Measurements from ENCODE around the gene PMP22.

PMP22 gene

GRCh38 chr17:15273141-15273793 lies 8.1 kb upstream of the PMP22 start:
- DNase-seq: no peak

DNA sequence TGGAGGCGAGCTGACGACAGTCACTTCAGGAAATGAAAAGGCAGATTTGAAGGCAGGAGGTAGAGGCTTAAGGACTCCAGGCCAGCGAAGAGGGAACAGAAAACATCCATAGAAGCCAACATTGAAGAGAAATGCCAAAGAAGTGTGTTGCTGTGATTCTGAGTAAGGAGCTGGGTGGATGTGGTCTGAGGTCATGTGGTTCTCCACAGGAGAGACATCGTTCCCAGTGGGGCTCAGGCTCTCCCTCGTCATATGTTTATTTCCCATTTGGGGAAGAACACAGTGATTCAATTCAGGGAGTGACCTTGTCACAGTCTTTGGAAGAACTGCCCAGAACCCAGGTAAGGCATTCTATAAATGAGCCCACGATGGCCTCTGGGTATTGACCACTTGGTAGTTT lies 6.6 kb upstream of the PMP22 start:
- no peak for DNase-seq

DNA sequence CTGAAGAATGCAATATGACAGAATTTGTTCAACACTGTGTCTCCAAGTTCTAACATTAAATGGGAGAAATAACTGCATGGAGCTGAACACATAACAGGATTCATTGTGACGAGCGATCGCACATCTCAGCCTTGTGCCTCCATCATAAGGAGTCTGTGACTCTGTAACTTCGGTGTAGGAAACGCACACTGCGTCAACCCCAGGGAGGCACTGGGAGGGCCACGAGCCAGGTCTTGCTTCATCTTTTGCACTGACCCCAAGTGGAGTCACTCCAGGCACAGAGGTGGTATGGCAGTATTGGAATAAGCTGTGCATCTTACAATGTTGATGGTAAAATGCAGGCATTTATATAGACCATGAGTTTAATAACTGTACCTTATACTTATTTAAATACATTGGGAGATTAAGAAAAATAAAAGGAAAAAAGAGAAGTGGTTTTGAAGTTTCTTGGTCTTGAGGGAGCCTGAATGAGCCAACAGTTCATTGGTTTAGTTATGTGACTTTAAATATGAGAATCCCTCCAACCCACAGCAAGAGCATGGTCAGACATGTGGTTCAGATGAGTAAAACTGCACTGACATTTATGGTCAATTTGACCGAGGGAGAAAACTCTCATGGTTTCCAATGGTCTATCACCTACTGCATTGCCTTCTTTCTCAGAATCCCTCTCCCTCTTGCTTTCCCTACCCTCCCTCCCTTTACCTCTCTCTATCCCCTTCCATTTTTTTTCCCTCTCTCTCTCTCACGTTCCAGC lies 5.7 kb upstream of the PMP22 start:
- DNase-seq: no peak

DNA sequence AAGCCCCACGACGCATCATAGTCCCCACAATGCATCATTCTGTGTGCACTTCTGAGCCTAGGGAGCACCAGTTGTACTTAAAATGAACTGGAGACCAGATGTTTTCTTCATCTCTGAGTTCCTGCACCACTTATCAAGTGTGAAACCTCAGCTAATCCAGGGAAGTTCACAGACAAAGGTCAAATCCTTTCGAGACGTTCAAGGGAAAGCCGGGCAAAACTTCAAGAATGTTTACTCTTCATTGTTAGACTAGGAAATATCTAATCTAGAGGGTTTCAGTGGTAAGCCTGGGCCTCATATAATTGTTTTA lies 4.6 kb upstream of the PMP22 start:
- DNase-seq: no peak

DNA sequence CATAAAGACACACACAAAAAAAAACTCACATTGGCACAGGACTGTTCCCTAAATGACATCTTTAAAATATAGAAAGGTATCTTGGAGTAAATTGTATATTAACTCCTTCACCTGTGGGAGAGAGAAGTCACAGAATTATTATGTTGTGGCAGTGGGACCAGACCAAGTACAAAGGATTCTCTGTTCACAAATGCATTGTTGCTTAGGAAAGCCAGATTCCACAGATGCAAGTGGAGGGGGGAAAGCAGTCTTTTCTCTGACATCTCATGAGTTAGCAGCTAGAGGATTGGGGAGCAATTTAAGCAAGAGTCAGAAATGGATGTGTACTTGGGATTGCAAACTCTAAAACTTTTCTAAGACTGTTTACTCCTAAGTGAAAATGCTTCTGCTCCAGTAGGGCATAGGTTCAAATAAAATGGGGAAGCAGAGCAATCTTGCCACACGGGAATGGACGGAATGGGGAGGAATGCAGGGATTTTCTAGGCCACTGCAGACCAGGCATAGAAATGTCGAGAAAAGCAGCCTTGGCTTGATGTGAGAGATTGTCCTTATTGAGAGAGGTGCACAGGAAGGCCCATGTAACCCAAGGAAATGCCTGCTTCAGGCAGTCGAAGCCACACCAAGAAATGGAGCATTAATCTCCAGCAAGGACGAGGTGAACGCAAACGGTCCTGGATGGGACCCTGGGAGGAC lies 4.1 kb upstream of the PMP22 start:
- DNase-seq: no peak

GRCh38 chr17:15268461-15268860 lies 3.3 kb upstream of the PMP22 start:
- no peak for DNase-seq

- DNase-seq: no peak
These were observed 2.9 kb upstream of the PMP22 start for GRCh38 chr17:15267996-15268395.

DNA sequence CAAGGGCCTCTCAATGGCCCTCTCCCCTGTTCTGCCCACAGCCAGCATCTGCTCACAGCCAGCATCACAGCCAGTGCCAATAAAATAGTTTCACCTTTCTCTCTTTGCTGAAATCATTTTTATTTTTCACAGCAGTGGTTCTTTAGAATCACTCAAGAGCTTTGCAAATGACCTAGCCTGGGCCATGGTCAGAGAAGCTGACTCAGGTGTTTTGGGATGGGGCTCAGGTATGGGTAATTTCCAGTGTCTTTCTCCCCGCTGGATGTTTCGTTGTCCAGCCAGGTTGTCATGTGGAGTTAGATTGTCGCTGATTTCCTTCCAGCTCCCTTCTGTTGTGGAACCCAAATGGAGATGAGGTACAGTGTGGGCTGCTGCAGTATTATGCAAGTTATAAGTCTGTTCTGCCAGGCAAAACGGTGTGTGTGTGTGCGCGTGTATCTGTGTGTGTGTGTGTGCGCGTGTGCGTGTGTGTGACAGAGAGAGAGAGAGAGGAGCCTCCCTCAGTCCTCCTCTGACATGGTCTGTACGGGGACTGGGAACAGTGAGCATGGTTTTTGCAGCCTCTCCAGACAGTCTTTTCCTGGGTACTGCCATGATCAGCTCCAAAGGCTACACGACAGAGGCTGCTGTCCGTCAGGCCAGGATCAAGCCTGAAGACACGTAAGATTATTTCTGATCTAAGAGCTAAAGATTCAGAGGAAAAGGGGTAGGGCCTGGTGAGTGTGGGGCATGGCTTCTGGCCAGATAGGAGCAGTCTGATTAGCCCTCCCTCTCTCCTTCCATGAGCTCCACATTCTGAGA lies 1.4 kb upstream of the PMP22 start:
- DNase-seq: no peak

DNA sequence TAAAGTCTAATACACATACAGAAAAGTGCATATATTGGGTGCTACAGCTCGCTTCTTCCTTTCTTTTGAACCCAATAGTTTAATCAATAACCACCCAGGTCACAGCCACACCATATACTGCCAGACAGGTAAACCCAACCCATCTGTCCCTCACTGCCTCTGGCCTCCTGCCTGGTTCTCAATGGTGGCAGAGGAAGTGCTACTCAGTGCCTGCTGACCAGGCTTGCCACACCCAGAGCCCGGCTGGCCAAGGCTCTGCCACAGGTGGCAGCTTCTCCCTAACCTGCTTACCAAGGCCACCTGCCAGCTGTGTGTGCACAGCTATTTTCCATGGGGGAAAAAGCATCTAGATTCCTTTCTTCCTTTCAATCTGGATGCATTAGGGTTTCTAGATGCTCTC lies 584 bp downstream of the PMP22 start:
- DNase-seq: no peak

- DNase-seq: no peak
These were observed 1.4 kb downstream of the PMP22 start for GRCh38 chr17:15263680-15264079.

- no peak for DNase-seq
These were observed 1.9 kb downstream of the PMP22 start for GRCh38 chr17:15263206-15263579.

- peak; percentile 42 for DNase-seq
These were observed 2.6 kb downstream of the PMP22 start for GRCh38 chr17:15262291-15263205.

GRCh38 chr17:15261802-15262290 lies 3.3 kb downstream of the PMP22 start:
- DNase-seq: no peak

DNA sequence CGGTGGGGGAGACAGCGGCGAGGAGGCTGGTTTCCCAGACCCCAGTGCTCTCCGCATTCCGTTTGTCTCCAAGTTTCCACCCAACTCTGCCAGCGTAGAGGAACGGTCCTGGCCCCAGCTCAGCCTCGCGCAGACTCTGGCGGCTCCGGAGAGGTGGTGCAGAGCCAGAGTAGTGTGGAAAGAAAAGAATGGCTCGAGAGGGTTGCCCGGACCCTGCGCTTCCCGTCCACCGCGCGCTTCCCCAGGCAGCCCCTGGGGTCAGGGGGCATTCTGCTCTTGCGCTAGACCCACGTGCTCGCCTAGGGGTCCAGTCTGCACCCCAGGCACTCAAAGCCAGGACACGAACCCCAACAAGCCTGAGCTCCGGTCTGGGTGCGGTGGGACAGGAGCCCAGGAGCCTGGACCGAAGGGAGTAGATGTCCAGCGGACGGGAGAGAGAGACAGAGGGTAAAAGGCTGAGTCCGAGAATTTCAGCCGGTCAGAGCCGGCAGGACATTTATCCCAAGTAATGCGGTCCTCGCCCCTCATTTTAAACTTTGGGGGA lies 3.8 kb downstream of the PMP22 start:
- DNase-seq: no peak

GRCh38 chr17:15260376-15261257 lies 4.5 kb downstream of the PMP22 start:
- peak; percentile 37 for DNase-seq

GRCh38 chr17:15257796-15258512 lies 7.2 kb downstream of the PMP22 start:
- no peak for DNase-seq

GRCh38 chr17:15257258-15257788 lies 7.8 kb downstream of the PMP22 start:
- DNase-seq: peak; percentile 37

GRCh38 chr17:15256689-15257088 lies 8.4 kb downstream of the PMP22 start:
- DNase-seq: no peak

GRCh38 chr17:15255713-15256454 lies 9.2 kb downstream of the PMP22 start:
- no peak for DNase-seq

Measured in NCI-H1048 (cell line).